ENCODE data around the gene CAPG. TPM values are rescaled to one million over a fixed set of nuclear protein-coding genes. Genes with fewer than 3 reads are reported as not detected.
"Not testable (repeated sequence)": the region's sequence is repeated elsewhere in the genome, so short reads cannot be mapped to it uniquely, and the experiment has no call there.

The CAPG gene
- total RNA-seq, 1 donor from 2014 or later: 3.4 TPM

DNA sequence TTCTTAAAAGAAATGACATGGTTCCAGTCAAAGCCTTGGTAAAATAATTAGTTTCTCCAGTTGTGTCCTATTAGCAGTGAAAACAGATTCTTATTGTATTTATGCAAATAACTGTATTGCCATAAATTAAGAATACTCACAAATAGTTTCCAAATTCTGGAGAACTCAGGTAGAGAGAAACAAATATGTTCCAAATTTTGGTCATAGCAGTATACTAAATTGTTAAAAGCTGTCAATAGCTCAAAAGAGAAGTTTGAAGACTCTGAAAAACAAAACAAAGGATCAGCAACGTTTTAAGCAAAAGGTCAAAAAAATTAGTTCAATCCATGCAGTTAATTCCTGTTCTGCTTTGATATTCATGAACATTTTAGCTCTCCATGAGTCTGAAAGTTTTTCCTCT lies 30.1 kb downstream of the CAPG start:
- intact Hi-C loops (cut with DNase I): no loop called here
- DNase-seq (no peak), ATAC-seq (ENCODE audit: poor library complexity) (no peak)

DNA sequence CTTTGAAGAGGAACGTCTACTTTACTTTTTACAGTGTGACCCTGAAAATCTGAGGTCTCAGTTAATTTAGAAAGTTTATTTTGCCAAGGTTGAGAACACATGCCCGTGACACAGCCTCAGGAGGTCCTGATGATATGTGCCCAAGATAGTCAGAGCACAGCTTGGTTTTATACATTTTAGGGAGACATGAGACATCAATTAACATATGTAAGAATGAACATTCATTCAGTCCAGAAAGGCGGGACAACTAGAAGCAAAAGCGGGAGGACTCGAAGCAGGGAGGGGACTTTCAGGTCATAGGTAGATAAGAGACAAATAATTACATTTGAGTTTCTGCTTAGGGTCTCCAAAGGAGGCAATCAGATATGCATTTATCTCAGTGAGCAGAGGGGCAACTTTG lies 31.9 kb downstream of the CAPG start:
- ATAC-seq (ENCODE audit: poor library complexity) (no peak), DNase-seq (no peak)
- intact Hi-C loops (cut with DNase I): no loop called here

DNA sequence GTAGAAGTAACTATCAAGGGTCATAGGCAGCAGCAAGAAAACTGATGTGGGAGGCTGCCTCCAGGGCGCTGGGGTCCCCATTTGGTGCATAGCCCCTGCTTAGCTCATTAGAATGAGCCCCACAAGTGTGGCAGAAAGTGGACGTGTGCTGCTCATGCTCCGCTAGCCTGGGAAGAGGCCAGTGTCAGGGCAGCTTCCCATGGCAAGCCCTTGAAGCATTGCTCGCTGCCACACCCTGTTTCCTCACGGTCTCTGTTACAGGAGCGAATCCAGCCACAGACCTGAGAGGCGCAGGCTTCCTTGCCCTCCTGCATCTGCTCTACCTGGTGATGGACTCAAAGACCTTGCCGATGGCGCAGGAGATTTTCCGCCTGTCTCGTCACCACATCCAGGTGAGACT lies 33.1 kb downstream of the CAPG start:
- DNase-seq (no peak), ATAC-seq (ENCODE audit: poor library complexity) (no peak)

DNA sequence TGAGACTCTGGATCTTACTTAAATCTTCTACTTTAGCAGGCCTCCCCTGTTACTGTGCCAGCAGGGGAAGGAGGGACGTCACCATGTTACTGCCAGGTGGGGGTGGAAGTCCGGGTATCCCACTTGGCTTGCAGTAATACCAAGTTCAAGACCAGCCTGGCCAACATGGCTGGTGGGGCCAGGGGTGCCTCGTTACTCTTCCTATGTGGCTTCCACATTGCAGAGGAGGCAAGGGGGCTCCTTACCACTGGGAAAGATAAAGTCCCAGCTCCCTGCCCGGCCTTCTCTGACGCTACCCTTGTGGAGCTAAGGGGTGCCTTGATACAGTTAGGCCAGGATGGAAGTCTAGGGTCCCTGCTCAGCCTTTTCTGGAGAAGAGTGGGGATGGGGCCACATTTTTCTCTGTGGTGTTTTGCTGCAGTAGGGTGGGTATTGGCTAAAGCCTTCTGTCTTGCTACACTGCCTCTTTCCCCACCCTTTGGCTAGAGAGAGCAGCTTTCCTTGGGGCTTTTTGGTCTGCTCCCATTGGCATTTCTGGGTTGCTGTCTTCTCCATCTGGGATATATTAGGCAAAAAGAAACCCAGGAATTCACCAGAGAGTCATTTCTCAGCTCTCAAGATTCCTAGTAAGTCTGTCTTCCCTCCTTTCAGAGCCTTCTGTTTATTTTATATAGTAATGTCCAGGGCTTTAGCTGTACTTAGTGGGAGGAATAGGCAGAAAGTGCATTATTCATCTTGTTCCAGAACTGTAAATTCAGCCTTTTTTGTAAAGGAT lies 33.7 kb downstream of the CAPG start:
- DNase-seq (no peak), ATAC-seq (ENCODE audit: poor library complexity) (no peak)
- intact Hi-C loops (cut with DNase I): no loop called here

More for the DNA sequence above, 33.1 kb downstream of the CAPG start:
- intact Hi-C loops (cut with DNase I): no loop called here

DNA sequence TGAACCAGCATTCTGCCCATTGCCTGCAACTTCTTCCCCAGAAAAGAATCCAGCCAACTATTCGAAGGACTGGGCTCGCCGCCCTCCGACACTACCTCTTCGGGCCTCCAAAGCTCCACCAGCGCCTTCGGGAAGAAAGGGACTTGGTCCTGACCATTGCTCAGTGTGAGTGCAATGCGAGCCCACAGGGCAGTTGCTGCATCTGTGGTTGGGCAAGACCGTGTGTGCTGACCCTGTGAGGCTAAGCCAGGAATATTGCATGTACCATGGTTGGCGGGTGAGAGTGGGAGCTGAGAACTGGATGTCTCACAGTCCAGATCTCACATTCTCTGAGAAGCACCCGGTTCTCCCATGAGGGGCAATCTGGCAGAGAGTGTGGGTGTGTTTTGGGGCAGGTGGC lies 39.1 kb downstream of the CAPG start:
- intact Hi-C loops (cut with DNase I): no loop called here
- ATAC-seq (ENCODE audit: poor library complexity) (no peak), DNase-seq (no peak)

DNA sequence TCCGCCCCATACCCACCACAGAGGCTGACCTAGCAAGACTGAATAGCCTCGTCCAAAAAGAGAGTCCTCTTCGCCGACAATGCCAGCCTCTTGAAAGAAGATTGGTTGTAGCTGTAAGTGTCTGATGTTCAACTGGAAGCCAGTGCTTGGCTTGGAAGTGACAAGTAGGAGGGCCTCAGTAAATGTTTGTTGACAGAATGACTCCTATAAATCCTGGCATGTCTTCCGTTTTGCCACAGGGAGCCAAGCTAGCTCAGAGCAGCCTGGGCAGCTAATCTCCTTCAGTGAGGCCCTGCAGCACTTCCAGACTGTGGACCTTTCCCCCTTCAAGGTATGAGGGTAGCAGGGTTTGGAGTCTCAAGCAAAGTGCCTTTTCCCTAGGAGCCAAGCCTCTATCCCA lies 40.7 kb downstream of the CAPG start:
- DNase-seq: no peak

DNA sequence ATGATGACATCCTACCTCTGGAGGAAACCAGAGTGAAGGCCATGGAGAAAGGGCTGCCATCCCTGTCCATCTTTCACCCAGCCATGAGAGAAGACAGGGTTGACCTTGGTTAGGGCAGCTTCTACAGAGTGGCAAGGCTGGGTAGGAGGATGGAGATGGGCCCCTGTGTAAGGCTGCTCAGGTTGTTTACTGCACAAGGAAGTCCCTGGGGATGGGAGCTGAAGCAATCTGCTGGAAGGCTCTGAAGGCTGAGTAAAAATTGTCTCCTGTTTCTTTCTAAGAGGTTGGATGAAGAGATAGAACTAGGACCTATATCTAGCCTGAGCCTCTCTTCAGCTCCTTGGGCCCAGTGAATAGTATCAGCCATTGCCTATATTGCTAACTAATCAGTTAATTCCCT lies 41.2 kb downstream of the CAPG start:
- ATAC-seq (ENCODE audit: poor library complexity): no peak
- DNase-seq: no peak
- intact Hi-C loops (cut with DNase I): no loop called here

More for the DNA sequence above, 40.7 kb downstream of the CAPG start:
- no peak for ATAC-seq (ENCODE audit: poor library complexity)
- intact Hi-C loops (cut with DNase I): no loop called here

DNA sequence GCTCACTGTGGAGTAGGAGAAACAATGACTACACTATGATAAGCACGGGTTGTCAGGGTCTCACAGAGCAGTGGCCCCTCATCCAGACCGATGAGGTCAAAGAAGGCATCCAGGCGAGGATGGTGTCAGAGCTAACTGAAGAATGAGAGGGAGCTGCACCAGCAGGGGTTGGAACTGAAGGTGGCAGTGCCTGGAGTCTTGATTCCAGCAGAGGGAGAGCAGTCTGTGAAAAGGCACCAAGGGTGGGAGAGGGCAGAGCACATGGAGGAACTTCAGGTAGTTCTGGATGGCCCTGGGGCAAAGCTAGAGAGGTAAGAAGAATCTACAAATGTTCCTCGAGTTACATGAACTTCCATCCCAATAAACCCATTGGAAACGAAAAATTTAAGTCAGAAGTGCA lies 43.0 kb downstream of the CAPG start:
- DNase-seq (no peak), ATAC-seq (ENCODE audit: poor library complexity) (no peak)
- intact Hi-C loops (cut with DNase I): no loop called here

DNA sequence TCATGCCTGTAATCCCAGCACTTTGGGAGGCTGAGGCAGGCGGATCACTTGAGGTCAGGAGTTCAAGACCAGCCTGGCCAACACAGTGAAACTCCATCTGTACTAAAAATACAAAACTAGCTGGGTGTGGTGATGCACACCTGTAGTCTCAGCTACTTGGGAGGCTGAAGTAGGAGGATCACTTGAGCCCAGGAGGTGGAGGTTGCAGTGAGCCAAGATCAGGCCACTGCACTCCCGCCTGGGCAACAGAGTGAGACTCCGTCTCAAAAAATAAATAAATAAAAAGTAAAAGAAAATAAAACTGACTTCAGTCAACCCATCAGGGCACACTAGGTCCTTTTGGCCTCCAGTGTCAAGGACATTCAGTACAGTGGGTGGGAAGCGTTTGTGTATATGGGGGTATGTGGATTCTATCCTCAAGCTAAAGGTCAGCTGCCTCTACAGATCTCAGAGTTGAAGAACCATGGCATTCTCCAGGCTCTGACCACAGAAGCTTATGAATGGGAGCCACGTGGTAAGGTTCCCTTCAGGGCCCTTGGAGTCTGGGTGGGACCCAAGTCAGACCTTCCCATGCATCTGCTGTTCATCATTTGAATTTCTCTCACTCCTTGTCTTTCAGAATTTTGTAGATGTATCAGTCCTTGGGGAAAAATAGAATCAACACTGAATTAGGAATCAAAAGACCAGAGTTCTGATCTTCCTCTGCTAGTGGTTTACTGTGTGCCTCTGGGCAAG lies 47.3 kb downstream of the CAPG start:
- DNase-seq; intact Hi-C loops (cut with DNase I); ATAC-seq (ENCODE audit: poor library complexity): not testable (repeated sequence)

DNA sequence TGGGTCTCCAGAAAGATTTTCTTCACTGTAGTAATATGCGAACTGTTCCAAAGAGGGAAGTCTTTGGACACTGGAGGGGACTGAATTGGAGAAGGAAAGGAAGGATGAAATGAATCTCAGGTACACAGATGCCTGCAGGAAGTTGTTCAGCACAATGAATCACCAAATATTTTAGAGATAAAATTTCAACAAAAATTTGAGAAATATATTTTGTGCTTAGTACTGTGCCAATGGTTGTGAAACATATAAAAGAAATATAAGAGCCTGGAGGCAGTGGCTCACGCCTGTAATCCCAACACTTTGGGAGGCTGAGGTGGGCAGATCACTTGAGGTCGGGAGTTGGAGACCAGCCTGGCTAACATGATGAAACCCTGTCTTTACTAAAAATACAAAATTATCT lies 52.4 kb downstream of the CAPG start:
- no peak for ATAC-seq (ENCODE audit: poor library complexity)
- intact Hi-C loops (cut with DNase I): no loop called here
- DNase-seq: no peak

DNA sequence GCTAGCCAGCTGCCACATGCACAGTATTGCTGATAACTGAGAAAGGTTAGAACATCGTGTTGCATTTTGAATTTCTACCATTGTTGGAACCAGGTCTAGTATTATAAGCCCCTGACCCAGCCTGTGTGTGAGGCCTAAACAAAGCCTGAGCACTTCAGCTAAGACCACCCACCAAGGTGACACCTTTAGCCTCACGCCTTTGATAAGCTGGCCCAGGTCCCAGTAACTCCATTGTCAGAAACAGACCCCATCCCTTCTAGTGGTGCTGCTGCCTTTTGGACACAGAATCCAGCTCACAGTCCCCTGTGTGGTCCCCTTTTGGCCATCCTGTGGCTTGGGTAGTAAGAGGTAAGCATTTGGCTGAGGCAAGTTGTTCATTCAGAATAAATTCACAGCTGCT lies 54.0 kb downstream of the CAPG start:
- no peak for DNase-seq
- no peak for ATAC-seq (ENCODE audit: poor library complexity)
- intact Hi-C loops (cut with DNase I): no loop called here

DNA sequence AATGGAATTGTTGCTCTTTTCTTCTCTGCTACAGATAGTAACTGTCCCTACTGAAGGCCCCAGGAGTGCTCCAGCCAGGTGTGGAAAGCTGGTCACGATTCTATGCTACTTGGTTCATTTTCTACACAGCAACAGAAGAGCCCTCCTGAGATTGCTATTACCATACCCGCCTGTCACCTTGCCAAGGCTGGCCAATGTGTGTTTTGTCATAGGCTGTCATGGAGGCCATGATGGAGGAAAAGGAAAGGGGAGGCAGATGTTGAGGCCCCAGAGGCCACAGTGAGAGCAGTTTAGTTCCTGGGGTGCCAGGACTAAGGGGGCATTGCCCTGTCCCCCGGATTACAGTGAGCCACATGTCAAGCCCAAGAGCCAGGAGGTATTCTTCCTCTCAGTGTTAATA lies 54.6 kb downstream of the CAPG start:
- DNase-seq: no peak
- intact Hi-C loops (cut with DNase I): no loop called here

DNA sequence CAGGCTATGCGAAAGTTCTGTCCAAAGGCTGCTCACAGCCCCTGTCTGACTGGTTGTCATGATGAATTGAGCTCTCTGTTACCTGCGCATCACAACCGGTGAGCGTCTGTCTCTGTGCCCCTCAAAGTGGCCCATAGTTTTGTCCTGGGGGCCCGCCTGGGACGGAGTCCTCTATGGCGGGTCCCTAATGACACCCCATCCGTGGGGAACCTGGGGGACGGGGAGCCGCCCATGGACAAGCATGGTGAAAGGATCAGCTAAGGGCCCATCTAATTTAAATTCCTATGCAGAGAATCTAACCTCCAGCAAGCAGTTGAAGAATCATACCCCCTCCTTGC lies 55.1 kb downstream of the CAPG start:
- ATAC-seq (ENCODE audit: poor library complexity) (no peak), DNase-seq (no peak)
- intact Hi-C loops (cut with DNase I): no loop called here

More for the DNA sequence above, 54.6 kb downstream of the CAPG start:
- ATAC-seq (ENCODE audit: poor library complexity): no peak

DNA sequence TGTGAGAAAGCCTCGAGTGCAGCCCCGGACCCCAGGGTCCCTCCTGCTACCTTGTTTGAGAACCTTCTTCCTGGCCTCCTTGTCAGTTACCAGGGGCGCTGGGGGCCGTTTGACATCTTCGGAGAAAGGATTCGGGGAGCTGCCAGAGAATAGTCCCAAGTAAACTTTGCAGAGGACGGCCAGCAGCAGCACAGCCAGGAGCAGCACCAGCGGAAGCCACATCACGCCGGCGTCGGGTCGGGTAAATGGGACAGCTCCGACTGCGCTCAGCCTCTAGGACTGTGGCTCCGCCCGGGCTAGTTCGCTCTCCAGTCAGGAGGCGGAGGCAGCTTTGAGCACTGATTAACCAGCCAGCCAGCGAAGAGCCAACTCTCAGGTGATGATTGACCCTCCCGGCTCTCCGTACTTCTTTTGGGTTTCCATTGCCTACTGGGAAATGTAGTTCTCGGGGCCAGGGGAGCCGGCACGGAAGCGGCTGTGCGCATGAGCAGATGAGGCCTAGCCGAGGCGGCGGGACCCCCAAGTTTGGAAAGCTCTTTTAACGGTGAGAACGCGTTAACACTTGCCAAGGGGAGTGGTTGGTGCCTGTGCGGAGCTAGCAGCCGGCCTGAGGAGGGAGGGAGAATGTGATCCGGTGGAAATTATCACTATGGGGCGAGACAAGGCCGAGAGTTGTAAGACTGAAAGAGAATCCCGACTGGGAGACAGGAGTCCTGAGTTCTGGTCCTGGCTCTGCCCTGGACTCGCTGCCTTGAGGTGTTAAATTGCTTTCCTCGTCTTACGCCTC lies 55.7 kb downstream of the CAPG start, which contains the start of the genes ELMOD3 and RETSAT:
Gene ELMOD3 (plus strand): TSS at position 484 of the 787 bp plus-strand sequence. CDS start 2,430 bp downstream, outside the sequence.
Gene RETSAT (minus strand): TSS at position 243 of the 787 bp plus-strand sequence. CDS start 21 bp downstream, at position 222.
- DNase-seq: peak; percentile 97
- intact Hi-C loops (cut with DNase I): no loop called here
- peak; percentile 97 for ATAC-seq (ENCODE audit: poor library complexity)

DNA sequence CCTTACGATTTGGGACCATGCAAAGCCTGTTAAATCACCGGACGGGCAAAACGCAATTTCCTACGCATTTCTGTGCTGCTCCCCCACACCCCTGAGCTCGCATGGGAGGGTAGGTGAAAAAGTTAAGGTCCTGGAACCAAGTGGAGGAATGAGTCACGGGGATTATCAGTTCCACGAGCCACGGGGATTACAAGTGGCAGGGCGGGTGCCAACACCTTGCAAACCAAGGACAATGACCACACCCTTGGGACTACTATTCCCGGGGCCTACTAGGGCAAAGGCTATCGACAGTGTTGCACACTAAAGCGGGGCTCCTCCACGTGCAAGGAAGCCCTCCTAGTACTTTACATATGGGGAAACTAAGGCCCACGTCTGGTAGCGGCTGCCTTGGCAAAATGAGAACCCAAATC lies 56.3 kb downstream of the CAPG start:
- DNase-seq (peak; percentile 70), ATAC-seq (ENCODE audit: poor library complexity) (peak; percentile 68)
- intact Hi-C loops (cut with DNase I): no loop called here

DNA sequence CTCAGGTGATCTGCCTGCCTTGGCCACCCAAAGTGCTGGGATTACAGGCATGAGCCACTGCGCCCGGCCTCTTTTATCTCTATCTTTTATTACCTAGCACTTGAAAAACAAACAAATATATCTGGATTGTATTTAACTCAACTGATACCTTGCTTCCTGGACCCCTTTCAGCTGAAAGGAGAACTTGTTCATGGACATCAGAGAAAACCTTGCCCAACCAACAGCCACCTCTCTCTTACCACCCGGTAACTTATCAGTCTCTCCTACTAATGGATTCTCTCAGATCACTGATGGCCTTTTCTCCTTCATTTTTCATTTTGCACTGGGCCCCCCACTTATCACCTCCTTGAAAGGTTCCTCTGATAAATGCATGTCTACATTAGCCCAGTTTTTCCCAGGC lies 62.6 kb downstream of the CAPG start:
- DNase-seq: no peak
- intact Hi-C loops (cut with DNase I): no loop called here
- no peak for ATAC-seq (ENCODE audit: poor library complexity)

Data from Right ventricle myocardium superior (tissue), 1 donor.